K562 (cell line): Measurements from ENCODE around the gene ESPN. TPM values are rescaled to one million over a fixed set of nuclear protein-coding genes. Genes with fewer than 3 reads are reported as not detected.
A peak's percentile ranks its signal among the peaks of the same experiment; 100 is the strongest.

Experiments
- CEBPG ChIP-seq, 3 experiments: fragments of 200-800 bp in 1 of 3; sonication (Bioruptor generic) in 1 of 3; sonication (generic) in 1 of 3; formaldehyde crosslinking in 1 of 3; IDR thresholded peaks in 2 of 3; conservative IDR thresholded peaks in 1 of 3; 2 replicates each; pipeline versions ENCODE4 v1.6.1 to v1.8.0; 2016 to 2022; ENCODE audit warnings: missing compliant biosample characterization in 2 of 3, missing genetic modification characterization in 2 of 3, mild to moderate bottlenecking in 1 of 3, missing genetic modification reagents in 1 of 3
- CREB1 ChIP-seq, 2 experiments: sonication (generic) in 1 of 2; formaldehyde crosslinking in 1 of 2; IDR thresholded peaks; 2 replicates each; pipeline versions ENCODE4 v1.6.1 to v1.8.0; 2012 to 2022; ENCODE audit warnings: inconsistent platforms in 1 of 2, mild to moderate bottlenecking in 1 of 2, missing genetic modification reagents in 1 of 2, moderate library complexity in 1 of 2
- DMBX1 ChIP-seq: fragments of 250-450 bp; sonication (Bioruptor Pico); IDR thresholded peaks from 2 replicates; pipeline ENCODE4 v1.8.0; 2022; ENCODE audit warnings: inconsistent platforms, mild to moderate bottlenecking, moderate library complexity, borderline replicate concordance
- FIP1L1 ChIP-seq: fragments of 200-400 bp; formaldehyde crosslinking; IDR thresholded peaks from 2 replicates; pipeline ENCODE4 v1.6.1; 2018; ENCODE audit warnings: mild to moderate bottlenecking, low read depth, low read length; ENCODE audit not compliant: poor library complexity, severe bottlenecking
- HNRNPH1 ChIP-seq: fragments of 200-400 bp; formaldehyde crosslinking; optimal IDR thresholded peaks from 2 replicates; pipeline ENCODE3; 2017; ENCODE audit warnings: low read depth, mild to moderate bottlenecking, low read length, moderate library complexity
- IRF9 ChIP-seq: fragments of 450-650 bp; IDR thresholded peaks from 2 replicates; pipeline ENCODE4 v1.6.1; 2016; ENCODE audit warnings: missing biosample characterization, missing genetic modification characterization
- JUND ChIP-seq, 2 experiments: IDR thresholded peaks; 2 replicates in 1 of 2; 3 replicates in 1 of 2; pipeline ENCODE4 v1.6.1; 2011; ENCODE audit warnings: borderline replicate concordance in 2 of 2, low read depth in 2 of 2, low read length in 2 of 2, improper control_type of control experiment in 1 of 2, missing biosample characterization in 1 of 2, missing genetic modification characterization in 1 of 2, missing genetic modification reagents in 1 of 2
- MYNN ChIP-seq, 2 experiments: sonication (generic); formaldehyde crosslinking in 1 of 2; IDR thresholded peaks; 2 replicates each; pipeline versions ENCODE4 v1.5.0 to v1.6.1; 2016 to 2020; ENCODE audit warnings: antibody characterized with exemption in 1 of 2, missing genetic modification reagents in 1 of 2
- NCOA6 ChIP-seq: fragments of 450-650 bp; IDR thresholded peaks from 2 replicates; pipeline ENCODE4 v1.6.1; 2017; ENCODE audit warnings: mild to moderate bottlenecking
- RAD21 ChIP-seq, 2 experiments: fragments of 250-450 bp in 1 of 2; fragments of 450-650 bp in 1 of 2; sonication (Bioruptor Pico) in 1 of 2; formaldehyde crosslinking in 1 of 2; IDR thresholded peaks in 1 of 2; conservative IDR thresholded peaks in 1 of 2; 2 replicates each; pipeline versions ENCODE4 v1.4.0 to v1.8.0; 2020 to 2022; ENCODE audit warnings: mild to moderate bottlenecking in 2 of 2, moderate library complexity in 1 of 2
- RNF2 ChIP-seq: sonication (generic); IDR thresholded peaks from 2 replicates; pipeline ENCODE4 v1.6.1; 2016
- SUPT5H ChIP-seq: fragments of 450-650 bp; IDR thresholded peaks from 2 replicates; pipeline ENCODE4 v1.6.1; 2016
- TAF9B ChIP-seq: fragments of 450-650 bp; IDR thresholded peaks from 2 replicates; pipeline ENCODE4 v1.6.1; 2018; ENCODE audit warnings: mild to moderate bottlenecking; ENCODE audit not compliant: partially characterized antibody
- TEAD2 ChIP-seq: fragments of 450-650 bp; IDR thresholded peaks from 2 replicates; pipeline ENCODE4 v1.6.1; 2016; ENCODE audit warnings: missing genetic modification characterization, control low read depth, missing compliant biosample characterization
- YY1 ChIP-seq, 3 experiments: IDR thresholded peaks; 2 replicates each; pipeline ENCODE4 v1.6.1; 2011; ENCODE audit warnings: low read length in 2 of 3, mild to moderate bottlenecking in 2 of 3, moderate library complexity in 2 of 3, borderline replicate concordance in 1 of 3, control low read depth in 1 of 3, low read depth in 1 of 3; ENCODE audit not compliant: insufficient read depth in 3 of 3, insufficient replicate concordance in 2 of 3, control insufficient read depth in 1 of 3, insufficient read length in 1 of 3; ENCODE audit errors: extremely low read depth in 1 of 3
- ZBTB7A ChIP-seq: IDR thresholded peaks from 2 replicates; pipeline ENCODE4 v1.6.1; 2011; ENCODE audit warnings: low read depth, mild to moderate bottlenecking, low read length, moderate library complexity, borderline replicate concordance; ENCODE audit not compliant: control insufficient read depth
- ZNF282 ChIP-seq: sonication (generic); formaldehyde crosslinking; IDR thresholded peaks from 2 replicates; pipeline ENCODE4 v1.8.1; 2023; ENCODE audit warnings: missing genetic modification reagents
- polyA plus RNA-seq, 8 experiments: library from polyadenylated mRNA; depleted of rRNA in 4 of 8; stranded (reverse) in 5 of 8; unstranded in 3 of 8; fragments of >200 nt; fragmentation: Nextera tagmentation in 2 of 8; fragmentation: Illumina TruSeq in 1 of 8; extraction: Ambion mirVana in 2 of 8; extraction: Trizol in 1 of 8; gene quantifications; 2 replicates each; pipeline versions ENCODE4 v1.2.1 to v1.2.3, GENCODE V29; 2011 to 2014; ENCODE audit warnings: inconsistent platforms in 1 of 8, missing spikeins in 1 of 8
- total RNA-seq, 7 experiments: library from RNA; depleted of rRNA in 6 of 7; stranded (reverse); fragments of >200 nt in 6 of 7; fragmentation: Illumina TruSeq in 2 of 7; extraction: Trizol in 2 of 7; gene quantifications; 2 replicates each; pipeline versions ENCODE4 v1.2.1 to v1.2.3, GENCODE V29; 2011 to 2021; ENCODE audit warnings: low replicate concordance in 1 of 7
- TF ChIP-seq, protein P1 (sequence below): fragments of 450-650 bp; IDR thresholded peaks from 2 replicates; pipeline ENCODE4 v1.6.1; 2017; ENCODE audit warnings: mild to moderate bottlenecking, moderate library complexity
- TF ChIP-seq, protein P2 (sequence below): sonication (generic); formaldehyde crosslinking; IDR thresholded peaks from 2 replicates; pipeline ENCODE4 v1.8.1; 2023; ENCODE audit warnings: mild to moderate bottlenecking, missing genetic modification reagents, moderate library complexity
- TF ChIP-seq, protein P3 (sequence below), 2 experiments: IDR thresholded peaks; 2 replicates each; pipeline ENCODE4 v1.6.1; 2011; ENCODE audit warnings: borderline replicate concordance in 1 of 2, control low read depth in 1 of 2, low read depth in 1 of 2, low read length in 1 of 2, mild to moderate bottlenecking in 1 of 2, mixed read lengths in 1 of 2, moderate library complexity in 1 of 2; ENCODE audit not compliant: insufficient read depth in 1 of 2, insufficient read length in 1 of 2, poor library complexity in 1 of 2, severe bottlenecking in 1 of 2; ENCODE audit errors: extremely low read depth in 1 of 2

Gene ESPN
- total and polyA plus RNA-seq, 9 of the 15 experiments (the other 6 are each of a cell fraction or from before 2014, with no cell fraction given): 0.07 to 1.2 (median 0.45) TPM; not detected in 3

DNA sequence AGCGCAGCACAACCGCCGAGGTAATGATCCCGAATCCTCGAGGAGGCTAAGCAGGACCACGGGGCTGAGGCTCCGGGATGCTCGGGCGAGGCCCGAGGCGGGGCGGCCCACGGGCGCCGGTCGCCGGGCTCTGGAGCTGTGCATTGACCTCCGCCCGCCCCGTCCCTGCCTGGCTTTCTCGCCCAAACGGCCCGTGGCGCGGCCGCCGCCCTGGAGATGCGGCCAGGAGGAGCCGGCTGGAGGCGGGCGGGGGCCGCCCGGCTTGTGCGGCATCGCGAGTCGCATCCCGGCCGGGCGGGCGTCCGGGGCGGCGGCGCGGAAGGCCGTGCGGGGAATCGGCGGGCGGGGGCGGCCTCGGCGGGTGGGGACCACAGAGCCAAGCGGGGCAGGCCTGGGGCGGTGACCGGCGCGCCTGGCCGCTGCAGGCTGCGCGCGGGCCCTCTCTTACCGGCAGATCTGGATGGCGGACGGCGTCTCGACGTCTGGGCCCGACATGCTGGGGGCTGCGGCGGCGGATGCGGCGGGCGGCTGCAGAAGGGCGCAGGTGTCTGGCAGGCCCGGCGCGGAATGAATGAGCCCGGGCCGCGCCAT, 31.7 kb upstream of the ESPN start (continued):
- no peak for TF ChIP-seq IRF9 (tag)
- no peak for TF ChIP-seq JUND (IDR thresholded peaks at IDR 0.05; ENCODE audit: borderline replicate concordance, low read depth, low read length)
- TF ChIP-seq JUND (tag; IDR thresholded peaks at IDR 0.05; ENCODE audit: borderline replicate concordance, low read depth, low read length): no peak
- no peak for TF ChIP-seq HNRNPH1
- TF ChIP-seq NCOA6: no peak
- no peak for TF ChIP-seq DMBX1 (CRISPR knock-in tag)
- TF ChIP-seq RAD21 (CRISPR knock-in tag; conservative IDR thresholded peaks at IDR 0.05 in 1 of 2, IDR thresholded peaks at IDR 0.05 in 1 of 2): no peak
- peak in 1 of 3 experiments; percentile 34 for TF ChIP-seq YY1 (IDR thresholded peaks at IDR 0.05; ENCODE audit: borderline replicate concordance in 1 of 3, control insufficient read depth in 1 of 3, extremely low read depth in 1 of 3, insufficient read depth in 3 of 3, insufficient read length in 1 of 3, insufficient replicate concordance in 2 of 3, low read depth in 1 of 3, low read length in 2 of 3)
- no peak; the same call in 1 of the 2 replicates for TF ChIP-seq CREB1 (IDR thresholded peaks at IDR 0.05)
- TF ChIP-seq CREB1 (CRISPR knock-in tag; IDR thresholded peaks at IDR 0.05): no peak; the same call in 1 of the 2 replicates
- no peak for TF ChIP-seq ZNF282 (CRISPR knock-in tag)
- TF ChIP-seq RNF2: no peak
- TF ChIP-seq, protein P1, sequence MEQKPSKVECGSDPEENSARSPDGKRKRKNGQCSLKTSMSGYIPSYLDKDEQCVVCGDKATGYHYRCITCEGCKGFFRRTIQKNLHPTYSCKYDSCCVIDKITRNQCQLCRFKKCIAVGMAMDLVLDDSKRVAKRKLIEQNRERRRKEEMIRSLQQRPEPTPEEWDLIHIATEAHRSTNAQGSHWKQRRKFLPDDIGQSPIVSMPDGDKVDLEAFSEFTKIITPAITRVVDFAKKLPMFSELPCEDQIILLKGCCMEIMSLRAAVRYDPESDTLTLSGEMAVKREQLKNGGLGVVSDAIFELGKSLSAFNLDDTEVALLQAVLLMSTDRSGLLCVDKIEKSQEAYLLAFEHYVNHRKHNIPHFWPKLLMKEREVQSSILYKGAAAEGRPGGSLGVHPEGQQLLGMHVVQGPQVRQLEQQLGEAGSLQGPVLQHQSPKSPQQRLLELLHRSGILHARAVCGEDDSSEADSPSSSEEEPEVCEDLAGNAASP: no peak
- TF ChIP-seq CEBPG (CRISPR knock-in tag; IDR thresholded peaks at IDR 0.05): no peak
- no peak for TF ChIP-seq CEBPG (tag; conservative IDR thresholded peaks at IDR 0.05 in 1 of 2, IDR thresholded peaks at IDR 0.05 in 1 of 2)
- TF ChIP-seq, protein P2, sequence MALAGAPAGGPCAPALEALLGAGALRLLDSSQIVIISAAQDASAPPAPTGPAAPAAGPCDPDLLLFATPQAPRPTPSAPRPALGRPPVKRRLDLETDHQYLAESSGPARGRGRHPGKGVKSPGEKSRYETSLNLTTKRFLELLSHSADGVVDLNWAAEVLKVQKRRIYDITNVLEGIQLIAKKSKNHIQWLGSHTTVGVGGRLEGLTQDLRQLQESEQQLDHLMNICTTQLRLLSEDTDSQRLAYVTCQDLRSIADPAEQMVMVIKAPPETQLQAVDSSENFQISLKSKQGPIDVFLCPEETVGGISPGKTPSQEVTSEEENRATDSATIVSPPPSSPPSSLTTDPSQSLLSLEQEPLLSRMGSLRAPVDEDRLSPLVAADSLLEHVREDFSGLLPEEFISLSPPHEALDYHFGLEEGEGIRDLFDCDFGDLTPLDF (CRISPR knock-in tag): no peak
- TF ChIP-seq TEAD2 (tag): no peak
- 0 out of 2 replicates have a peak, but pooled peaks have one; percentile 64 for TF ChIP-seq ZBTB7A
- TF ChIP-seq SUPT5H: no peak
- TF ChIP-seq MYNN (IDR thresholded peaks at IDR 0.05): no peak
- TF ChIP-seq MYNN (CRISPR knock-in tag; IDR thresholded peaks at IDR 0.05): no peak
- TF ChIP-seq FIP1L1: peak; percentile 65
- TF ChIP-seq, protein P3, sequence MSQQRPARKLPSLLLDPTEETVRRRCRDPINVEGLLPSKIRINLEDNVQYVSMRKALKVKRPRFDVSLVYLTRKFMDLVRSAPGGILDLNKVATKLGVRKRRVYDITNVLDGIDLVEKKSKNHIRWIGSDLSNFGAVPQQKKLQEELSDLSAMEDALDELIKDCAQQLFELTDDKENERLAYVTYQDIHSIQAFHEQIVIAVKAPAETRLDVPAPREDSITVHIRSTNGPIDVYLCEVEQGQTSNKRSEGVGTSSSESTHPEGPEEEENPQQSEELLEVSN (IDR thresholded peaks at IDR 0.05; ENCODE audit: borderline replicate concordance in 1 of 2, extremely low read depth in 1 of 2, insufficient read depth in 1 of 2, insufficient read length in 1 of 2, low read depth in 1 of 2, low read length in 1 of 2, poor library complexity in 1 of 2, severe bottlenecking in 1 of 2): peak in 1 of 2 experiments; percentile 51
- no peak for TF ChIP-seq TAF9B
